ENCODE measurements around the gene KCNK13.
"Not testable (repeated sequence)": the region's sequence is repeated elsewhere in the genome, so short reads cannot be mapped to it uniquely, and the experiment has no call there.

Gene KCNK13

DNA sequence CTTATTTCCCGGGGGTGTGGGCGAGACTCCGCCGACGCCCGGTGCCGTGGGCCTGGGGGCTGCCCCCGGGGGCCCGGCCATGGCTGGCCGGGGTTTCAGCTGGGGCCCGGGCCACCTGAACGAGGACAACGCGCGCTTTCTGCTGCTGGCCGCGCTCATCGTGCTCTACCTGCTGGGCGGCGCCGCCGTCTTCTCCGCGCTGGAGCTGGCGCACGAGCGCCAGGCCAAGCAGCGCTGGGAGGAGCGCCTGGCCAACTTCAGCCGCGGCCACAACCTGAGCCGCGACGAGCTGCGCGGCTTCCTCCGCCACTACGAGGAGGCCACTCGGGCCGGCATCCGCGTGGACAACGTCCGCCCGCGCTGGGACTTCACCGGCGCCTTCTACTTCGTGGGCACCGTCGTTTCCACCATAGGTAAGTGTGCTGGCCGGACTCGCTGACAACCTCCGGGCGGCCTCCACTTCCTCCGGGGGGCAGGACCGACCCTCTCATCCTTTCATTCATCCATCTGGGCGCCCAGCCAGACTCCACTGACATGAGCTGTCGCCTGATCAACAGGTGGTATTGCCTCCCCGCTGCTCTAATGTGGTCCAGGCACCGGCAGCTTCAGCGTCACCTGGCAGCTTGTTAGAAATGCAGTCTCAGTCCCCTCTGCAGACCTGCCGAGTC, 467 bp downstream of the KCNK13 start:
- DNase-seq, result peak; percentile 91

GRCh38 chr14:90062822-90063539, 1.2 kb downstream of the KCNK13 start:
- DNase-seq, result no peak

DNA sequence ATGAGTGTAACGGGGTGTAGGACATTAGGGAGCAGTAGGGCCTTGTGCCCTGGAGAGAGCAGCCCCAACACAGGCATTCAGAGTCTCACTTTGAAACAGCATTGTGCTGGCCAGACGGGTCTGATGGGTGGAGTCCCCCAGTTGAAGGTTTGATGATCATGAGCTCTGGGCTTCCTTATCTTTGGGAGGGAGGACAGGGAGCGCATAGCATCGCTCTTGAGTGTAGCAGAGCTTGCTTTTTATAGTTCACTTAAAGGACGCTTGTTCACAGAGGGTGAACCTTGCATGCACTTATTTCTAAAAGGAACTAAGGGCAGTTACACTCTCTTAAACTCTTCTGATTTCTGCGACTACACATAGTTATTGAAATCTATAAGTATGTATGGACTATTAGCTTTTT, 10.6 kb downstream of the KCNK13 start:
- DNase-seq, result no peak

GRCh38 chr14:90079576-90079975, 17.8 kb downstream of the KCNK13 start:
- no peak for DNase-seq

GRCh38 chr14:90087433-90087832, 25.6 kb downstream of the KCNK13 start:
- no peak for DNase-seq

GRCh38 chr14:90088176-90088575, 26.4 kb downstream of the KCNK13 start:
- DNase-seq, result no peak

DNA sequence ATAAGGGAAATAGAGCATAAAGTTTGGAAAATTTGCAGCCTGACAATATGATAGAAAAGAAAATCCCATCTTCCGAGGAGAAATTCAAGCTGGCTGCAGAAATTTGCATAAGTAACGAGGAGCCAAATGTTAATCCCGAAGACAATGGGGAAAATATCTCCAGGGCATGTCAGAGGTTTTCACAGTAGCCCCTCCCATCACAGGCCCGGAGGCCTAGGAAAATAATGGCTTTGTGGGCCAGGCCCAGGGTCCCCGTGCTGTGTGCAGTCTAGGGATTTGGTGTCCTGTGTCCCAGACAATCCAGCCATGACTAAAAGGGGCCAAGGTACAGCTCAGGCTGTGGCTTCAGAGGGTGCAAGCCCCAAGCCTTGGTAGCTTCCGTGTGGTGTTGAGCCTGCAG, 27.7 kb downstream of the KCNK13 start:
- DNase-seq, result not testable (repeated sequence)

DNA sequence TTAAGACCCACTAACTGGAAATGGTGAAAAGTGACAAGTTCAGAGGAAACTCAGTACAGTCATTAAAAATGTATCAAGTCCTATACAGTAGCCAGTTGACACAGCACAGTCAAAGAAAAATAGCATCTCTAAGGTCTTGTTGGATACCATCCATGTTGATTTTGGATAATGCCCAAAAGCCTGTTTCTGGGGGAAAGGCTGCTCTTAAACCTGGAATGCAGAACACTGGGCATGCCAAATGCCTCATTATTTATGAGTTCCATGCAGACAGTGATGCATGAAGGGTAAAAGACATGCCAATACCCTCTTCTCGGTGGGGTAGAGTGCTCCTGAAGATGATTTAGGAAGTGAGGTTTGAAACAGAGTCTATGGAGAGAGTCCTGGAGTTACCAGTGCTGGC, 29.6 kb downstream of the KCNK13 start:
- no peak for DNase-seq

GRCh38 chr14:90093942-90094595, 32.3 kb downstream of the KCNK13 start:
- DNase-seq, result no peak

GRCh38 chr14:90095096-90095495, 33.3 kb downstream of the KCNK13 start:
- no peak for DNase-seq

DNA sequence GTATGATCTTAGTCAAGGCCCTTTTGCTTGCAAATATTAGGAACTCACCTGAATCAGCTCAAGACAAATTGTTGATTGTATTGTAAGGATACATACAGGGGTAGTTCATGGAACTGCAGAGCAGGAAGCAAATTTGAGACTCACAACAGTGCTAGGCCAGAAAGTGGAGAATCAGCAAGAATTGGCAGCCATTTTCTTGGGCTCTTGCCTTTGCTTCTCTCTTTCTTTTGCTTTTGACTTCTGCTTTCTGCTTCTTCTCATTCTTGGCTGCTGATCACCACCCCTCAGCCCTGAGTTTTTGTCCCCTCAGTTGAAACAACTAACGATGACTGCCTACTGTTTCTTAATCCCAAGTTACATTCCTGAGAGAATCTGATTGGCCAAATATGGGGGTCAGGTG, 34.8 kb downstream of the KCNK13 start:
- DNase-seq, result no peak

GRCh38 chr14:90103808-90104207, 42.0 kb downstream of the KCNK13 start:
- no peak for DNase-seq

GRCh38 chr14:90105756-90106155, 44.0 kb downstream of the KCNK13 start:
- DNase-seq, result no peak

GRCh38 chr14:90107789-90108188, 46.0 kb downstream of the KCNK13 start:
- no peak for DNase-seq

GRCh38 chr14:90109858-90110257, 48.1 kb downstream of the KCNK13 start:
- DNase-seq, result peak; percentile 13

DNA sequence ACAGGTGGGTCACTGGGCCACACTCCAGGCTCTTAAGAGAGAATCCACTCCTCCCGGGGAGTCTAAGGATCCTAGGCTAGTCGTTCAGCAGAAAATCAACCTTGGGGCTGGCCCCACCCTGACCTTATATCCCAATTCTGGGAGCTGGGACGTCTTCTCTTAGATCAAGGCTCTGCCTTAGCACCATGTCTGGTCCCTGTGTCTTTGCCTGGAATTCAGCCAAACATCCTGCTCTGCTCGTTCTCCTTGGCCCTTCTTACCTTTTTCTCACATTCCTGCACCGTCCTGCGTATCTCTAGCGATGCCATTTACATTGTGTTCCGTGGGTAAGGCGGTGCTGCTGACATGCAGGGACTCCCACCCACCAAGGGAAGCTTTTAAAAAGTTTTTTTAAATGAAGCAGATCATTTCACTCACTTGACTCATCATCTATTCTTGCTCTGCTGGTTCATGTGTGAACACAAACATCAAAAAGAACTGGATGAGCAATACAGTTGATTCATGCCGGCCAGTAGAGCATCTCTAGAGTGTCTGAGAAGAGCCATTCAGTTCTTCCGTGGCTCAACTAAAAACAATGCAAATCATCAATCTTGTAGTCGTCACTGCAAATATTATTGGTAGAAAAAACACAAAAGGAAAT, 50.2 kb downstream of the KCNK13 start:
- DNase-seq, result no peak

DNA sequence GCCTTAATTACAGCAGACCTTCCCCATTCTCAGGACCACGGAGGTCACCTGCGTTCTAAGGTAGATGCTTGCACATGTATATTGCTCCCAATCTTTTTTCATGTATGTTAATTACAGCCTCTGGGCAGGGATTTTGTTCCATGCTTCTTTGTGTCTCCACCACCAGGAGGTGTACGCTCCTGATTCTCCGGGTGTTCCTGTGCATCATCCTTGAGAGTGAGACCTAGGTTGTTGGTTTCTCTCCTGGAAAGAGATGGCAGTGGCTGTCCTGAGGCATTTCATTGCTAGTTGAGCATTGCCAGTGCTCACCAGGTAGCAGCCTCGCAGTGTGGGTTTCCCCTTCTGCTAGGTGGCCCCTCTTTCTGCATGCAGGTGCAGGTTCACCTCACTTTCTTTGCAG, 52.8 kb downstream of the KCNK13 start:
- DNase-seq, result no peak

DNA sequence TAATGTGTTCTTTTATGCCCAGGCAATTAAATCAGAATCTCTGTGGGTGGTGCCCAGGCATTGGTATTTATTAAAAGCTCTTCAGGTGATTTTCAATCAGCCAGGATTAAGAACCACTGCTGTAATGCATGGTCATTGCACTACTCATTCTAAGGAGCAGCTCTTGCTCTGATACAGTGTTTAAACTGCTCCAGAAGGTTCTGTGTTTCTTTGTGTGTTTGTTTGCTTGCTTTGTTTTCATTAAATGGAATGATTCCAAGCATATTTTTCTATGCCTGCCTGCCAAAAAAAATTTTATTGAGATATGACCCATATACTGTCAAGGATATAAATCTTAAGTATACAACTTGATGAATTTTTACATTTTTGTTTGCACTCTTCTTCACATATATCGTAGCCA, 54.0 kb downstream of the KCNK13 start:
- no peak for DNase-seq

DNA sequence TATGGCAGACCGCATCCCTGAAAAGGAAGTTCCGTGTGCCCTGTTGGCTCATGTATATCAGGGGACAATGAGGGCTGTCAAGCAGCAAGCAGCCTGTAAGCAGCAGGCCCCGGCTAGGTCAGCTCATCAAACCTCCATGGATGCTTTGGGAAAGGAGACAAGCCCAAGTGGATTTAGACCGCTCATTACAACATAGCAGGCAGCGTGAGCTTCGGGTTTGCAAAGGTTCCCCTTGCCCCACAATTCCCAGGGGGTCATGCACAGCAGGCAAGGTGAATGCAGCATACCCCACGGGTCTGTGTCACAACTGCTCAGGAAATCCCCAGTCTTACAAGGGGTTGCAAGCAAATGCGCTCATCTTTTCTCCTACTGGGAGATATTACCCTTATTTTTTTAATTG, 54.6 kb downstream of the KCNK13 start:
- no peak for DNase-seq

GRCh38 chr14:90118027-90118426, 56.2 kb downstream of the KCNK13 start:
- DNase-seq, result no peak

DNA sequence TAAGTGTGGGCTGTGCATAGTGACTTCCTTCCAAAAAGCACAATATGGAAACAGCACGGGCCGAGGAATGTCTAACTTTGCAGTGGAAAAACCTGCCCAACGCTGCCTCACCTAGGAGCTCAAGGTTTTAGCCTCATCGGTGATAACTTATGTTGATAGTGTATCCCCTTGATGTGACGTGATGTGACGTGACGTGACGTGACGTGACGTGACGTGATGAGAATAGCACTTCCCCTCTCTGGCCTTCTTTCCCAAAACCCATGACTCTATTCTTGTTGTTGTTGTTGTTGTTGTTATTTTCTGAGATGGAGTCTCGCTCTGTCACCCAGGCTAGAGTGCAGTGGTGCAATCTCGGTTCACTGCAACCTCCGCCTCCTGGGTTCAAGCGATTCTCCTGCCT, 64.5 kb downstream of the KCNK13 start:
- no peak for DNase-seq

DNA sequence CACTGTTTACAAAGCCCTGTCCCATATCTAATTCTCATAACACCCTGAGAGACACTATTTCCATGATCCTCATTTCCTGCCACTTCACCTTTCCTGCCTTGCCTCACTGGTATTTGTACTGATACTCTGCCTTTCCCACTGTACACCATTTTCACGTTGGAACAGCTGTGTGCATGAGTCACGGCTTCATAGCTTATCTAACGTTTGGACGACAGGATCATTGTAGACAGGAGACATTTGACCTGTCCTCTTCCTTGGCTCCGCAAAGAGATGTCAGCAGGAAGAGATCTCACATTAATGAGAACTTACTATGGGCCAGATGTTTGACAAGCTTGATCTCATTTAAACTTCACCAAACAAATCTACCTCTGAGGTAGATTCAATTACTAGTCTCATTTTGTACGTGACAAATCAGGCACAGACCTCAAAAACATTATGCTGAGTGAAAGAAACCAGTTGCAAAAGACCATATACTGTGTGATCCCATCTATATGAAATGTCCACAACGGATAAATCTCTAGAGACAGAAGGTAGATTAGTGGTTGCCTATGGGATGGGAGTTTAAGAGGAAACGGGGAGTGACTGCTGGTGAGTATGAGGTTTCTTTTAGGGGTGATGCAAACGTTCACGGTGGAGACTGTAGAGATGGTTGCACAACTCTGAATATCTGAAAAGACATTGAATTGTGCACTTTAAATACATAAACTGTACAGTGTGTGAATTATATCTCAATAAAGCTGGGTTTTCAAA, 71.2 kb downstream of the KCNK13 start:
- no peak for DNase-seq

DNA sequence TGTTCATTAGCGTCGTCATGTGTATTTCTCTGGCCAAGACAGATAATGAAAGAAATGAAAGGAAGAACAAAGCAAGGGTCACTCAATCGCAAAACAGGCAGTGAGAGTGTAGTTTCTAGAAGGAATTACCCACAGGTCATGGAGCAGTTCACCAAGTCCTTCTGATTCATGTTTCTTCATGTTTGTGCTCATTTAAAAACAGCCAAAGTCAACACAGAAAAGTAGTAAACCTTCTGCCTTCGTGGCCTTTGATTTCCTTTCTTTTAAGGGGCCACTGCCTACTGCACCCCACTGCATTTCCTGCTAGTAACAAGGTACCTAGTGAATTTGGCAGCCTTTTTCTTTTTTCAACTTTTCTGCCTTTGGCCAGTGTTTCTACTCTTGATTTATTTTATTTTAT, 75.1 kb downstream of the KCNK13 start:
- DNase-seq, result no peak

All from NCI-H2171 treated with DMSO at 0.1 percent for 48 hours (cell line).